GM12865 (cell line): Measurements from ENCODE around the gene NKAPD1.

Experiments
- DNase-seq: peaks from one replicate; pipeline ENCODE4 v3.0.0; 2010; ENCODE audit warnings: low read depth
- H3K4me3 ChIP-seq: 2 replicates; pipeline ENCODE4 v1.5.1; 2011; ENCODE audit warnings: mild to moderate bottlenecking, low read depth, low read length, control low read depth
- TF ChIP-seq, protein P1 (sequence below): IDR thresholded peaks from 2 replicates; pipeline ENCODE4 v1.5.1; 2011; ENCODE audit warnings: low read length, control low read depth, low read depth, inconsistent platforms; ENCODE audit not compliant: insufficient read depth; ENCODE audit errors: missing control alignments

The NKAPD1 gene

DNA sequence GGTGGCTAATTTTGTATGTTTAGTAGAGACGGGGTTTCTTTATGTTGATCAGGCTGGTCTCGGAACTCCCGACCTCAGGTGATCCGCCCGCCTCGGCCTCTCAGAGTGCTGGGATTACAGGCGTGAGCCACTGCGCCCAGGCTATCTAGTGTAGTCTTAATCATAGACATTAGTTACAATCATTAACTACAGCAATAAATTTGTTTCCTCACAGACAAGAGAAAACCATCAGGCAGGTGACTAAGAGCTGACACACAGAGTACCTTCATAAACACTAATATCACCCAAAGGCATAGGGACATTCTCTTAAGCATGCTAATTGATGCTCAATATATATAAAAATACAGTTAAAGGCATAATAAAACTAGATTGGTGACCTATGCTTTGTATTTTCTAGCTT lies 32.0 kb downstream of the NKAPD1 start:
- DNase-seq, result no peak
- H3K4me3 ChIP-seq, result no peak overlapping the region
- TF ChIP-seq, protein P1, sequence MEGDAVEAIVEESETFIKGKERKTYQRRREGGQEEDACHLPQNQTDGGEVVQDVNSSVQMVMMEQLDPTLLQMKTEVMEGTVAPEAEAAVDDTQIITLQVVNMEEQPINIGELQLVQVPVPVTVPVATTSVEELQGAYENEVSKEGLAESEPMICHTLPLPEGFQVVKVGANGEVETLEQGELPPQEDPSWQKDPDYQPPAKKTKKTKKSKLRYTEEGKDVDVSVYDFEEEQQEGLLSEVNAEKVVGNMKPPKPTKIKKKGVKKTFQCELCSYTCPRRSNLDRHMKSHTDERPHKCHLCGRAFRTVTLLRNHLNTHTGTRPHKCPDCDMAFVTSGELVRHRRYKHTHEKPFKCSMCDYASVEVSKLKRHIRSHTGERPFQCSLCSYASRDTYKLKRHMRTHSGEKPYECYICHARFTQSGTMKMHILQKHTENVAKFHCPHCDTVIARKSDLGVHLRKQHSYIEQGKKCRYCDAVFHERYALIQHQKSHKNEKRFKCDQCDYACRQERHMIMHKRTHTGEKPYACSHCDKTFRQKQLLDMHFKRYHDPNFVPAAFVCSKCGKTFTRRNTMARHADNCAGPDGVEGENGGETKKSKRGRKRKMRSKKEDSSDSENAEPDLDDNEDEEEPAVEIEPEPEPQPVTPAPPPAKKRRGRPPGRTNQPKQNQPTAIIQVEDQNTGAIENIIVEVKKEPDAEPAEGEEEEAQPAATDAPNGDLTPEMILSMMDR, result no peak

DNA sequence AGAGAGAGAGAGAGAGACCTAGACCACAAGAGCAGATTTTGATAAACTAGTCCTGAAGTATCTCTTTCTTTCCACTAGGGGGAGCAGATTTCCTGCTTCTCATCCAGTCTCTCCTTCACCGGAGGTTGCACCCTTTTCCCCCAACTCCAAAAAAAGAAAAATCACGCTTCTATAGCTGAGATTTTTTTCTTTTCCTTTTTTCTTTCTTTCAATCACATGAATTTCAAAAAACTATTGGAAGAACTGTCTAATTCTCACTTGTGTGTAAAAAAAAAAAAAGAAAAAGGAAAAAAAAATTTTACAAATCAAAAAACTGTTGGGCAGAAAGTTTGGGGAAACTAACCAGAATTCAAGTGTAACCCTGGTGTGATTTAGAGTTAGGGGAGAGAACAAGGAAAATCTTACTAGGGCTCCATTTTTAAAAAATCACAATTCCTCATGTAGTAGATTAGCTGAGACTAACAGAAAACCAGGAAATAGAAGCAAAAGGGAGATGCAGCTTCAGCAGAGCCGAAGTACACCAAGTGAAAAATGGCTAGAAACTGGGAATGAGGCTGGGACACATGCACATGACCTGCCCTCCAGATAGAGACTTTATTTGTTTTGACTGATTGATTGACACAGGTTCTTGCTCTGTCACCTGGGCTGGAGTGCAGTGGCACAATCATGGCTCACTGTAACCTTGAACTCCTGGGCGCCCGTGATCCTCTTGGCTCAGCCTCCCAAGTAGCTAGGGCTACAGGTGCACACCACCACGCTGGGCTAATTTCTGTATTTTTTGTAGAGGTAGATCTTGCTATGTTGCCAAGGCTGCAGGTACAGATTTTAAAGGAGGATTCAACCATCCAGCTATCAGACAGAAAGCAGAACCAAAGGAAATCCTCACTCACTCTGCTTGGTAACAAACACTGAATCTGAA lies 39.7 kb downstream of the NKAPD1 start:
- TF ChIP-seq, protein P1, result peak; percentile 70
- DNase-seq, result peak; percentile 51
- H3K4me3 ChIP-seq, result no peak overlapping the region

DNA sequence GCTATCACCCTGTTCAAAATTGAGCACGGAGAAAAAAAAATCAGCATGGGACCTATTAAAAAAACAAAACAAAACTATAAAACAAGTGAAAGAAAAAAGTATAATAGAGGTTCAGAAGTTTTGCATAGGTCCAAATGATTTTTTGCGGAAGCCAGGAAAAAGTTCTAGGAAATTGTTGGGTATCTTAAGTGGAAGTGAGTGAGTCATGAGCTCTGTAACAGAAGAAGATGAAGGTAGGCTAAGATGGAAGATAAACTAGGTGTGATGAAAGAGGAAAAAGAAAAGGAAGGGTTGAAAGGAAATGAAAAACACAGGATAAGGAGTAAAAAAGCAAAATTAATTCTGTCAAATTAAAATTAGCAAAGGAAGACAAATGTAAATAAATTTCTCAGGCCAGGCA lies 40.4 kb downstream of the NKAPD1 start:
- TF ChIP-seq, protein P1, result no peak
- DNase-seq, result no peak
- H3K4me3 ChIP-seq, result no peak overlapping the region

DNA sequence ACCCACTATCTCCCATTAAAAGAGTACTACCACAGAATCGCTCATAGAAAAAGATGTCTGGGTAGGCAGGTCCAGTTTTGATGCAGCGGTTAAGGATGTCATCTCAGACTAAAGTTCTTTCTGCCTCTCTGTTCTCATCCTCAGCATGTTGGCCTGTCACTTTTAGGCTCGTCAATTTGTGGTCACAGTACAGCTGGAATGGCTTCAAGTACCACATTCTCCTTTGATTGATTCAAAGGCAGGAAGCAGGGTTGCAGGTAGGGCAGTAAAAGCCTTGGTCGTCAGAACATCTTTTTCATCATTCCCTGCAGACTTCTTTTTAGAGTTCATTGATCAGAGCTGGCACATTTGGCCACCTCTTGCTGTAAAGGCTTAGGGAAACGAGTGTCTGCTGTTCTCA lies 41.3 kb downstream of the NKAPD1 start:
- DNase-seq, result no peak
- TF ChIP-seq, protein P1, result no peak
- H3K4me3 ChIP-seq, result no peak overlapping the region

DNA sequence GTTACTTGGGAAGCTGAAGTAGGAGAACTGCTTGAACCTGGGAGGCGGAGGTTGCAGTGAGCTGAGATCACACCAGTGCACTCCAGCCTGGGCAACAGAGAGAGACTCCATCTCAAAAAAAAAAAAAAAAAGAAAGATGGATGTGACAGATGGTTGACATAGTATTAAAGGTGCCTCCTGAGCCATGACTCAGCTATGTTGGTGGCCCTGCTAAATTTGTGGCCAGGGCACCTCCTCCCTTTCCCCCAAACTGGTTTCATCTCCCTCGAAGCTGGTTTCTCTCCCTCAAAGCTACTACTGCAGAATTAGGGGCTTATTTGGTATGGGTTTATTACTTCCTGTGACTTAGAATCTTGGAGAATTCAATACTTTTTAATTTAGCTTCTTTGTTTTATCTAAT lies 44.1 kb downstream of the NKAPD1 start:
- peak; percentile 10 for DNase-seq
- TF ChIP-seq, protein P1, result no peak
- H3K4me3 ChIP-seq, result no peak overlapping the region

DNA sequence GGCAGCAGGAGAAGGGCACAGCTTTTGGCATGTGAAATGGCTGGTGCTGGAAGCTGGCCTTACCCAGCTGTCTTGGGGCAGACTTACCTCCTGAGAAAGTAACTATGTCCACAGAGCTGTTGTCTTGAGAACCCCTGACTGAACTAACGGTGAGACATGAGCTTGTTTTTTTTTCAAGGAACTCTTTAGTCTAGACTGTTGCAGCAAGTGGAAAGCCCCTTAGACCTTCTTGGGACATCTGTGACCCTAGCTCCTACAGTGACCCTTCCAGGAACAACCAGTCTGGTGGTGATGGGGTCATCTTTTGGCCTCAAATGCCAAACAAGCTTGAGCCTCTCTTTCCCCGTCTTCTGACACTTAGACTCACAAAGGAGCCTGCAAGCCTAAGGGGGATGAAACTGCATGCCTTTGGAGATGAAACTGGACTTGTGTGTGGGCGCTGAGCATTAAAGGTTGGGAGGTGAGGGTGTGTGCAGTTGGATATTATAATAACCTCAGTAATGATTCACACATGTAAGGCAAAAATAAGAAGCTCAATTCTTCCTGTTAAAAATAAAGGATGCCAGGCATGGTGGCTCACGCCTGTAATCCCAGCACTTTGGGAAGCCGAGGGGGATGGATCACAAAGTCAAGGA lies 48.0 kb downstream of the NKAPD1 start:
- TF ChIP-seq, protein P1, result no peak
- DNase-seq, result no peak

More for the DNA sequence above, 48.0 kb downstream of the NKAPD1 start:
- no peak overlapping the region for H3K4me3 ChIP-seq
